CD4-positive, alpha-beta T cell treated with Interleukin-21 for 1 hour (primary cell): Measurements from ENCODE around the gene GRID2.
"Not testable (repeated sequence)": the region's sequence is repeated elsewhere in the genome, so short reads cannot be mapped to it uniquely, and the experiment has no call there.

ENCODE experiments used
- DNase-seq: peaks from one replicate; pipeline ENCODE4 v3.0.0-alpha.2; 2020

The GRID2 gene

DNA sequence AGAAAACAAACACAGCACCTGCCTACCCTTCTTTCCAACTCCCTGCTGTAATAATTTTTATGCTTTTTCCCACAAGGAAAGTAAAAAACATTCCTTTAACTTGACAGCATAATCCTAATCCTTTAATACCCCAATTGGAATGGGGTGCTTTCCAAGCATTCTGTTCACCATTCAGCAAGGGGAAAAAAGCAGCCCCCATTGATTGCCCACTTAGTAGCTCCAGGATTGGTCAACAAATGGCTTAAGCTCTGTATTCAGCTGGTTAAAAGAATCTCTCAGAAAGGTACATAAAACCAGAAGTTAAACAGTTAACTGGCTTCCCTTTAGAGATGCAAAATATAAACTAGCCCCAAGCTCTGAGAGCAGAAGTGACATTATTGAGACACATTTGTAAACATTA, 1330.0 kb downstream of the GRID2 start:
- DNase-seq = no peak

DNA sequence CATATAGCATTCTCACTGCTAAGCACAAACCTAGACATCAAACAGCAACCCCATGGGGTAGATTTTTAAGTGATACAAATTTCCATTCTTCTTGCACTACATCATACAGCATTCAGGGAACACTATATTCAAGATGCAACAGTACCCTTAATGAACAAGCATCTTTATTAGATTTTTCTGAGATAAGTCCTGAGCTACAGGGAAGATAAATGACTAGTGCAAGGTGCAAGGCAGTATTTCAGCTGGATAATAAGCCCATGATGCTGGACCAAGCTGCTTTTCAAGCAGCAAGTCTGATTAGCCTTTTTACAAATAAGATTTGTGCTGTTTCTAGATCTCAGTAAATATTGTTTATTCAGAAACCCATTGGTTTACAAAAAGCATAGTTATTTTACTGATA, 1332.2 kb downstream of the GRID2 start:
- no peak for DNase-seq

DNA sequence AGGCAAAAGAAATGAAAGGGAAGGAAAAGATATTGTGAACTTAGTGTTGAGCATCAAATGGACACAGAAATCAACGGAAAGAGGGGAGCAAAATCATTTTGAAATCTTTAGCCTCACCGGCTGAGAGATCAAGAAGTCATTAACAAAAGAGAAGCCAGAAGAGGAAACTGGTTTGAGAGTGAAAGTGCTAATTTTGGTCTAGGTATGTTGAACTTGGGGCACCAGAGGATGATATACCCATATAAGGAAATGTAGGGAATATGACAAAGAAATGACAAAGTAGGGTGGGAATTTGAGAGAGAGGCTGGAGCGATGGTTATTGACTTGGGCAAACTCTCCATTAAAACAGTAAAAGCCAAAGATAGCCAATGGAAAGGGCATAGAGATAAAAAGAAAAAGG, 1341.4 kb downstream of the GRID2 start:
- DNase-seq = no peak

DNA sequence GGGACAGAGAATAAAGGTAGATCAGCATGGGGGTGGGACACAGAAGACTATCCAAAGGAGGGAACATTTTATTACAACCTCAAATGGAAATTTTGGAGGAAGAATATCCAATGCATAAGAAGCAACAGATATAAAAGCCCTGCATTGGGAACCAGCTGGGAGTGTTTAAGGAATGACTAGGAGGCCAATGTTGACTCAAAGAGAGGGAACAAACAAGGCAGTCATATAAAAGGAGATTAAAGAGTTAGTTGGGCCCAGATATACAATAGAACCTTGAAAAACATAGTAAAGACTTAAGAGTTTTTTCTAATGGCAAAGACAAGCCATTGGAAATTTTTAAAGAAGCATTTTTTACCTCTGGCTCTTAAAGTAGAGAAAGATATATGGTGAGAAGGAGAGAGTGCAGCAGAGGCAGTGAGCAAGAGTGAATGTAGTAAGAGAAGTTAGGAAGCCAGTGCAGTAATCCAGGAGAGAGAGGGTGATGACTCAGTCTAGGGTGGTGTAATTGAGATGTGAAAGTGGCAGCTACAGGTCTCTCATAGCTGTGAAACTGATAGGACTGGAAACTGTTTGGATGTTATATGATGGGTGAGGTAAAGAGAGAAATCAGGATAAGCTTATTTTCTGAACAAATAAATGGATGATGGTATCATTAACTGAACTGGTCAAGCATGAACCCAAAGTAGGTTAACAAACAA, 1342.6 kb downstream of the GRID2 start:
- no peak for DNase-seq

DNA sequence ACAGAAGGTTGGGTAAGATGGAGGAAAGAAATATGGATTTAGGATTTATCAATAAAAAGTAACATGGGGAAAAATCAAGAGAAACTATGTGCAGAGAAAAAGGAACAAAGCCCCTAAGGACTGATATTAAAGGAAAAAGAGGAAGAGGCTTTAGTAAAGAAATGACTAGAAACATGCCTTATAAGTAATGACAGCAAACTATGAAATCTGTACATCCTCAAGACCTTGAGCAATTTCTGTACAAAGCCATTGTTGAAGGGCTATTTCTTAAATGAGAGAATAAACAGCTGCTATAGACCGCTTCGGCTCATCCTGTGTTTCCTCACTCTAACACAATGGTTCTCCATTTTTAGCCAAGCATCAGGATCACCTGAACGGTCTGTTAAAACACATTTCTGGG, 1344.5 kb downstream of the GRID2 start:
- no peak for DNase-seq

DNA sequence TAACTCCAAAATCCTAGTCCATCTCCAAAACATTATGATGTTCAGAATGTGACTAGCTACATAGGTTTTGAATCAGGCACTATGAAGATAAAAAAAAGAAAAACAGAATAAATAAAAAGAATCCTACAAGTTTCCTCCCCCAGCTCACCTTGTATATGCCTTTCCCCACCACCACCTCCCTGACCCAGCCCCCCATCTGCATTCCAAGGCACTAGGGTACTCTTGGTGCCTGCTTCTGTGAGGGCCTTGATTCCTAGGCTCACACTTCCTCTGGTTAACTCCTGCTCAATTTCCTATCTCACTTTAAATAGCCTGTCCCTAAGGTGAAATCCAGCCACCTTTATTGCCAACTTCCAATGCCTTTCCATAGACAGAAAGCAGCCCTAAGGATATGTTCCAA, 1346.1 kb downstream of the GRID2 start:
- DNase-seq = no peak

DNA sequence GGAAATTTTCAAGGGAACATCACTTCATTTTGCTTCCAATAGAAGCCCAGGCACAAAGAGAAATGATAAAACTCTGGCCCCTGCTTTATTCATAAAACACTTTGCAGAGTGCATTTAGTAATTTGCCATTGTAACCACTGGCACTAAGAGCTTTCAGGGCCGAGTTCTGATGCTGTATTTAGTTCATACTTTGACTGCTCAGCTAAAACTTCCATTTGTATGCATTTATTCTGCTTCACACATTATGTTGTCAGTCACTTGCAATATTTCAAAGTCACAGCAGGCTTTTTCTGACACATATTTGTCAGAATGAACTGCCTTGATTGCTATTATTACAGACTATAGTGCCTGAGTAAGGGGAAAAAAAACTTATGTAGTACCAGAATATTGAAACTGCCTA, 1350.4 kb downstream of the GRID2 start:
- no peak for DNase-seq

DNA sequence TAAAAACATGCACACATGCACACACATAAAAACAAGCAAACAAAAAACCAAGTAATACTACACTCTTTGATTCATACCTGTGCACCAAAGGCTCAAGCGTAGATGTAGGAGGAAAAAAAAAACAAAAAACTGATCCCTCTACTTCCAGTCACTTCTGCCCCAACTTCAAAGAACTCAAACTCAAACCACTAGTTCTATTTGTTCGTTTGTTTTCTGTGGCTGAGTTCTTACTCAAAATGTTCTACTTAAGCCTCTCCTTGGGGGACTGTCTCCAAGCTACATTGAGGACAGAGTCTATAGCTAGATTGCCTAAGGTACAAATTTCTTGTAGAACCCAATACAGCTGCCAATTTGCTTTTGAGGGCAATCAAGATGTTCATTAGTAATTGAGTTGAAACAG, 1353.8 kb downstream of the GRID2 start:
- DNase-seq = no peak

DNA sequence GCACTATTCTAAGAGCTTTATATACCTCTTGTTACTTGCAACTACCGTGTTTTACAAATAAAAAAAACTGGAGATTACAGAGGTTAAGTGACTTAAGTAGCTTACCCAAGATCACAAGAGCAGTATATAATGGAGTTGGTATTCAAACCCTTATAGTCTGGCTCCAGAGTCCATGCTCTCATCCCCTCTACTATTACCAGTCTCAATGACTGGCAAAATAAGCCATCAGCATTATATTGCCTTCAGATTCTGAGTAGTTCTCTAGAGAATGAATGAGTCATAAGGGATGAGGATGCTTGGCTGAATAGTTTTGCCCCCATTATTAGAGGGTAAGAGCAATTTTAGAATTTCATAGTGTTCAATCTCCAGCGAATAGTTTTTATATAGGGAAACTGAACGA, 1354.7 kb downstream of the GRID2 start:
- DNase-seq = no peak

DNA sequence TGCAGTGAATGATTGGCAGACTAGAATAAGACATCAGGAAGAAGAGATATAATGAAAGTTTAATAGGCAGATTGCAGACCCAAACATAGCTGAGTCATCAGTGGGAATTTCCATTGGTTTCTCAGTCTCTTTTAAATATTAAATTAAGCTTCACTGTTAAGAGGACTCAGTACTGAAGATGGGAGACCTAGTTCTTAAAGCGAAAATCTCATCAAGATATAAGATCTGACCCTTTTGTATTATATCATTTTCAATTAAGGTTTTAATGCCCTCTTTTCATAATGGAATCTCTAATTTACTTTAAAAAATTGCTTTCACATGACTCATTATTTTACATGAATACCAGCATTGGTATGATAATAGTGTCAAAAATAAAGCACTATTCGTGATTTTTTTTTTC, 1355.9 kb downstream of the GRID2 start:
- DNase-seq = no peak

DNA sequence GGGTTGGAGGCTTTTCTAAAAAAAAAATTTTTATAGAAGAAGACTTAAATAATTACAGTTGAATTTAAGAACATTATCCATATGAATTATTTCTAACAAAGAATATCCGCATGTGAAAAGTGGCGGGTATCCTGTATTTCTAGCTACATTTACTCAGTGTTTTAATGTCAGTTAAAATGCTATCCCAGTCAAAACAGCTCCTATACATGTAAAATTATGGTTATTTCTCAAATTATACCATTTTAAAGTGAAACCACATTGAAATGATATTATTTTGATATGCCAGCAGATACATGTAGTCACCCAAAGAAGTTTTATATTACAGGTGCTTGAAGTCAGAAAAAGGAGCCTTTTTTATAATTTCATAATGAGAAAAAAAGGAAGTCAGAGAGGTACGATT, 1356.3 kb downstream of the GRID2 start:
- DNase-seq = no peak

DNA sequence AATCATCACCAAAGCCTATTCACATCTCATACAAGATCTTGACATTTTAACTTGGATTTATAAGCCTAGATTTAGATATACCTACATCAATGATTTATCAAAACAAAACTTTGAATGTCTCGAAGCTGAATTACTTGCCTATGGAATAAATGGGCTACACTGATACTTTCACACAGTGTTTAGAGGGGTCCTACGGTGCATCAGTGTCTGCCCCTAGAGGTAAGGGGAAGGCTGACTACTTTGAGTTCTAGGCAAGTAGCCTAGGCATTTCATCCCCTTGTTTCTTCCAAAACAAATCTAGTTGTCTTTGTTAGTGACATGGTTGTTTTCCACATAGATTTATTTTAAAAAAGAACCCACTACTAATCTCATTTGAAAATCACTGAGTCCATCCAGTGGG, 1366.7 kb downstream of the GRID2 start:
- no peak for DNase-seq

DNA sequence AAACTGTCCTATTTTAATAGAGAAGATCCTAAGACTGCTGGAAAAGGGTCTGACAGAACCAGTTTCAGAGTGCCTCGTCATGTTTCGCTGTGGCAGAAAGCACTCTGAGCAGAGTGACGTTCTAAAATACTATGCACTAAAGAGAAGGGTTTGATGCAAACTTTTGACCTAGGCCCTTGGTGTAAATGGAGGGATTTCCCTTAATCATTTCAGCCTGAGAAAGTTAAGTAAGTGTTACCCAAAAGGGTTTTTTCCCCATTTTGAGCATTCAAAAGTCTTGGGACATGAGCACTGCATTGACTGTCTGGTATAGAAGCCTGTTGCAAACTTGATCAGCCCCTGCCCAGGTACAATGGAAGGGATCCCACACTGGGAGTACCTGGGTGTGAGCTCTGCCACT, 1367.3 kb downstream of the GRID2 start:
- no peak for DNase-seq

DNA sequence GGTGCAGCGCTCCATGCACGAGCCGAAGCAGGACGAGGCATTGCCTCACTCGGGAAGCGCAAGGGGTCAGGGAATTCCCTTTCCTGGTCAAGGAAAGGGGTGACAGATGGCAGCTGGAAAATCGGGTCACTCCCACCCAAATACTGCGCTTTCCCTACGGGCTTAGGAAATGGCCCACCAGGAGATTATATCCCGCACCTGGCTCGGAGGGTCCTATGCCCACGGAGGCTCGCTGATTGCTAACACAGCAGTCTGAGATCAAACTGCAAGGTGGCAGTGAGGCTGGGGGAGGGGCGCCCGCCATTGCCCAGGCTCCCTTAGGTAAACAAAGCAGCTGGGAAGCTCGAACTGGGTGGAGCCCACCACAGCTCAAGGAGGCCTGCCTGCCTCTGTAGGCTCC, 1373.2 kb downstream of the GRID2 start:
- DNase-seq = not testable (repeated sequence)

DNA sequence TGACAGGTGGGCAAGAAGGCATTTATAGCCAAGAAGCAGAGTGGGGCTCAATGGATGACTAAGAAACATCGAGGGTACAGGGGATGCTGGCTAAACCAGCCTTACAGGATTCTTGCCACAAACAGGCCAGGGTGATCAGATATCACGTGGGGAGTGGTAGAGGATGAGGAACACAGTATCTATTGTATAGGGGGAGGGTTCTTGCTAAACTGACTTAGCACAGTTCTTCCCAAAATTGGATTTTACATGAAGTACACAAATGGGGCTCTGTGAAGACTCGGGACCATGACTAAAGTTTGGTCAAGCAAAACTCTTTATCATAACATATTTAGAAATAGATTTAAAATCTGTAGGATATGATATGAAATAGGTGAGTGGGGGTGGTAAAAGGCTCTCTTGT, 1380.8 kb downstream of the GRID2 start:
- no peak for DNase-seq

DNA sequence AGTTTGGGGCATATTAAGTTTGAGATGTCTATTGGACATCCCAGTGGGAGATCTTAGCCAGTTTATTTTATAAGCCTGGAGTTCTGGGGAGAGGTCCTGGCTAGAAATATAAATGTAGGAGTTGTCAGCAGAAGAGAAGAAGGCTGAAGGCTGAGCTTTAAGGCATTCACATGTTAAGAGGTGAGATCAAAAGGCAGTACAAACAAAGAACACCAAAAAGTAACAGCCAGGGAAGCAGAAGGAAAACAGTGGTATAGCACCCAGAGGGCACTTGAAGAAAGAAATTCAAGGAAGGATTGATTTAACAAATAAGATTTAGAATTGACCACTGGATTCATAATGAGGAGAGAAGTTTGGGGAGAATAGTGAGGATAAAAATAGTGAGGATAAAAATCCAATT, 1383.5 kb downstream of the GRID2 start:
- DNase-seq = no peak

DNA sequence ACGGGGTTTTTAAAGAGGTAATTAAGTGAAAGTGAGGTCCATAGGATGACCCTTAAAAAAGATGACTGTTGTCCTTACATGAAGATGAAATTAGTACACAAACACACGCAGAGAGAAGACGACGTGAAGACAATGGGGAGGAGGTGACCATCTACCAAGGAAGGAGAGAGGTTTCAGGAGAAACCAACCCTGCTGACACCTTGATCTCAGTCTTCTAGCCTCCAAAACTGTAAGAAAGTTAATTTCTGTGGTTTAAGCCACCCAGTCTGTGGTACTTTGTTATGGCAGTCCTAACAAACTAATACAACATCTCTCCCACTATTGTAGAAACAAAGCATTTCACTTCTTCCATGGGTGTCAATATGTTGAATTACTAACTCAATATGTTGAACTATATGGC, 1385.2 kb downstream of the GRID2 start:
- no peak for DNase-seq

DNA sequence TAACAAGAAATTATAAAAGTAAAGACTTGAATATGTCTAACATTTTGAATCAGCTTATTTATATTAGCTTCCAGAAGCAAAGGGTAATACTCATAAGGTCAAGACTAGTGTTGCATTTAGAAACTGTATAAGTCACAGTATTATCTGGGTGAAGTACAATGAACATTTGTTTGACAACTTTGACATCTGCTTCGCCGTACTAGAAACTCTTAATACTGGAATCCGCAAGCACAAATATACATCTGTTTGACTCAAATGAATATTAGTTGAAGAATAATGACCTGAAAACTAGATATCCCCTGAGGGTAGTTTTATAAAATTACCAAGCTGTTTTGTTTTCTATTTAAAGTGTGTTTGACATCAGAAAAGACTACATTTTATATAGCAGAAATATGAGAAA, 1389.4 kb downstream of the GRID2 start:
- DNase-seq = no peak

DNA sequence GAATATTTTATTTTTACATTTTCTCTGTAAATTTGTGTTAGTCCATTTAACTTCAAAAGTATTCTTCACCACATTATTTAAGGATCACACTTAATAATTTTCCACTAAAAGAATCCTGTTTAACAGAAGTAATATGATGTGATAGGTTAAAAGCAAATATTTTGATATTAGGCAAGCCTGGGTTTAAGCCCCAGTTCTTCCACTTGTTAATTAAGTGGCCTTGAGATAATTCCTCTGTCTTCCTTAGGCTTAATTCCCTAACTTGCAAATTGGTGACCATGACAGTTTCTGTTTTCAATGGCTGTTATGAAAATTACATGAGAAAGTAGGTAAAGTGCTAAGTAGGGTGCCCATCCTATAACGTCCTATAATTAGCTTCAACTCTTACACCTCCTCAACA, 1394.9 kb downstream of the GRID2 start:
- DNase-seq = no peak

DNA sequence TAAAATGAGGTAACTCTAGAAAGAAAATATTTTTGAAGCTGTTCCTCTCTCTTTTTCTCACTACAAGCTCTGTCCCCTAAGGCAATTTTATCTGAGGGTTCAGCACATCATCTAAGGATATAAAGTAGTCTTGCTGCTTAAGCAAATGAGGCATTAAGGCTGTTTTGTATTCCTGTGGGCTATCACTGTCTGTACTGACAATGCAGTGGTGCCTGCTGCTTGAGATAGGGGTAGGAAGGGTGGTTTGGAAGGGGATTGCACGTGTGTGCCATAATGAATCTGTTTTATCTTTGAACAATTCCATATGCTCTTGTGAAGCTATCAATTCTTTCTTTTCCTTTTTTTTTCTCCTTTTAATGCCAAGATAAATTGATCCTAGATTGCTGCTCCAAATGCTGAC, 1396.8 kb downstream of the GRID2 start:
- DNase-seq = no peak

DNA sequence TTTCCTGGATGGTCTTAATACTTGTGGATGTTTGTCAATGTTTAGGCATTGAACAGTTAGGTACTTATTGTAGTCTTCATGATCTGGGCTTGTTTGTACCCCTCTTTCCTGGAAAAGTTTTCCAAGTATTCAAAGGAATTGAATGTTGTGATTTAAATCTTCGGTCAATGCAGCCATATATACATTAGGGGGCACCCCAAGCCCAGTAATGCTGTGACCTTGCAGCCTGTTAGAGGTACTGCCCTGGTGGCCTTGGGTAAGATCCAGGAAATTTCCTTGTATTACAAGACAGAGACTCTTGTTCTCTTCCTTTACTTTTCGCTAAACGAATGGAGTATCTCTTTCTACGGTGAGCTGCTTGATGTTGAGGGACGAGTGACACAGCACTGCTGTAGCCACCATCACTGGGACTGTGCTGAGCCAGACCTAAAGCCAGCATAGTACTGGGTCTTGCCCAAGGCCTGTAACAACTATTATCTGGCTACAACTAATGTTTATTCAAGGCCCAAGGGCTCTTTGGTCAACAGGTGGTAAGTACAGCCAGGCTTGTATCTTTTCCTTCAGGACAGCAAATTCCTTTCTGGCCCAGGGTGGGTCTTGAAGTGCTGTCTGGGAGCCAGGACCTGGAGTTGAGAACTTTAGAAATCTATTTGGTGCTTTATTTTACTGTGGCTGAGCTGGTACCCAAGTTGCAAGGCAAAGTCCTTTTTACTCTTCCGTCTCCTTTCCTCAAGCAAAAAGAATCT, 1406.5 kb downstream of the GRID2 start:
- DNase-seq = no peak

DNA sequence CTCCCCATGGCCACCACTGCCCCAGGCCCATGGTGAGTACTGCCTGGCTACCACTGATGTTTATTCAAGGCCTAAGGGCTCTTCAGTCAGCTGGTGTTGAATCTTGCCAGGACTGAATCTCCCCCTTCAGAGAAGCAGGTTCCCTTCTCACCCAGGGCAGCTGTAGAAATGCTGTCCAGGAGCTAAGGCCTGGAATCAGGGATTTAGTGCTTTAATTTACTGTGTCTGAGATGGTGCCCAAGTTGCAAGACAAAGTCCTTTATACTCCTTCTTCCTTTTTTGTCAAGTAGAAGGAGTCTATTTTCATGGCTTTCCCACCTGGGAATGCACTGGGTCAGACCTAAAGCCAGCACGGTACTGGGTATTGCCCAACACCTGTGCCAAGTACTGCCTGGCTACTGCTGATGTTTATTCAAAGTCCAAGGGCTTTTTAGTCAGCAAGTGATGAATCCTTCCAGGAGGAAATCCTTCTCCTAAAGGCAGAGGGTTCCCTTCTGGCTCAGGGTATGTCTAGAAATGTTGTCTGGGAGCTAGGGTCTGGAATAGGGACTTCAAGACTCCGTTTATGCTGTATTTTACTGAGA, 1407.2 kb downstream of the GRID2 start:
- no peak for DNase-seq

DNA sequence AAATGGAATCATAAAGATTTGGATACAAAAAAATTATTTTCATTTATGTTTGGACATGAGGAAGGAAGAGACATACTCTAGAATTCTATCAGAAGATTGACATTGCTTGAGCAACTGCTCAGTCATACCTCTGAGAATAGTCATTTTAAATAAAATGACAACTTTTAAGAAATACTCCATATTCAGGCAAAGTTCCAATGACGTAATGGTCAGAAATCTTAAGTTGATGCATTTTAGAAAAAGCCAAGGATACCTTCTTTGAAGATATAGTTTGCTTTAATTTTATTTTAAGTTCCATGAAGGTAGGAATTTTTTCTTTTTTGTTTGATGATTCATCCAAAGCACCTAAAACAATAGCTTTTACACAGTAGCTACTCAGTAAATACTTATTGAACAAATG, 1414.5 kb downstream of the GRID2 start:
- DNase-seq = no peak

DNA sequence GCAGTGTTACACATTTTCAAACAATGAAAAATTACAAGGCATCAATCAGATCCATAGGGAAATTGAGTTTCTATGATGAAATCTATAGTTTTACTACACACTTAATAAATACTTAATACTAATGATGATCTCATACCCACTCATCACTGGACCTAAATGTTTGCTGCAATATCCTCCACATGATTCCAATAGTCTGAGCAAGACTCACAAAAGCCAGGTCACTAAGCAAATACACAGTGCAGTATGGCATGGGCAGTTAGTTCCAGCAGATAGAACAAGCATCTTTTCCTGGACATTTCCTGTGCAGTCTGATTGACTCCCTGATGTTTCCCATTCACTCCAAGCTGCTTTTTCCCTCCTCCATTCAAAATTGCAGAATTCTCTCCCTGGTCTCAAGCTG, 1415.8 kb downstream of the GRID2 start:
- no peak for DNase-seq

DNA sequence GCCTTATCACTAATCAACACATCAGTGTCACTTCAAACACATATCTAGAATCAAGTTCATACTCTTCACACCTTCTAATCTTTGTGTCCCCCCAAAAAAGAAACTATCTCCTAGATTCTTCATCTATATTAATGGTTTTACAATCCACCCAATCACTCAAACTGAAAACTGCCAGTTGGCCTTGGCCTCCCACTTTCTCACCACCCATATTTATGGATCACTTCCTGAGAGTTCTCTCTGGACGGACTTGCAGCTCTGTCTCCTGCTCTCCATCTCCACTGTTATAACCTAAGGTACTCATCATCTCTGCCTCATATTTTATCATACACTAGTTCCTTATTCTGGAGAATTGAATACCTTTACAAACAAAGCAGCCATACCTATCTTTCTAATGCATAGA, 1418.7 kb downstream of the GRID2 start:
- DNase-seq = no peak
